Neural progenitor cell (in vitro differentiated cells): Measurements from ENCODE around the gene MYO1D.

Experiments
- CTCF ChIP-seq: fragments of 200-600 bp; sonication (generic); IDR thresholded peaks from 2 replicates; pipeline ENCODE4 v1.5.1; 2017; ENCODE audit warnings: antibody characterized with exemption, mild to moderate bottlenecking
- EZH2 ChIP-seq: fragments of 200-600 bp; sonication (generic); IDR thresholded peaks from 2 replicates; pipeline ENCODE4 v1.6.1; 2017; ENCODE audit warnings: antibody characterized with exemption, mild to moderate bottlenecking, moderate library complexity
- EZH2phosphoT487 ChIP-seq: fragments of 200-600 bp; sonication (generic); IDR thresholded peaks from 2 replicates; pipeline ENCODE4 v1.6.1; 2017; ENCODE audit warnings: antibody characterized with exemption

GRCh38 chr17:32861981-32862380, 14.9 kb downstream of the MYO1D start:
- TF ChIP-seq CTCF (no peak), EZH2 (no peak), EZH2phosphoT487 (no peak)
